A375 (cell line): Measurements from ENCODE around the gene LAMTOR4. TPM values are rescaled to one million over a fixed set of nuclear protein-coding genes. Genes with fewer than 3 reads are reported as not detected.

Experiments used
- total RNA-seq: library from RNA; depleted of rRNA; stranded (reverse); fragments of >200 nt; shearing (Covaris generic); gene quantifications from 2 replicates; pipeline ENCODE4 v1.2.3, GENCODE V29; 2014; rRNA removed

Gene LAMTOR4
- total RNA-seq = 172 and 196 TPM in 2 replicates

DNA sequence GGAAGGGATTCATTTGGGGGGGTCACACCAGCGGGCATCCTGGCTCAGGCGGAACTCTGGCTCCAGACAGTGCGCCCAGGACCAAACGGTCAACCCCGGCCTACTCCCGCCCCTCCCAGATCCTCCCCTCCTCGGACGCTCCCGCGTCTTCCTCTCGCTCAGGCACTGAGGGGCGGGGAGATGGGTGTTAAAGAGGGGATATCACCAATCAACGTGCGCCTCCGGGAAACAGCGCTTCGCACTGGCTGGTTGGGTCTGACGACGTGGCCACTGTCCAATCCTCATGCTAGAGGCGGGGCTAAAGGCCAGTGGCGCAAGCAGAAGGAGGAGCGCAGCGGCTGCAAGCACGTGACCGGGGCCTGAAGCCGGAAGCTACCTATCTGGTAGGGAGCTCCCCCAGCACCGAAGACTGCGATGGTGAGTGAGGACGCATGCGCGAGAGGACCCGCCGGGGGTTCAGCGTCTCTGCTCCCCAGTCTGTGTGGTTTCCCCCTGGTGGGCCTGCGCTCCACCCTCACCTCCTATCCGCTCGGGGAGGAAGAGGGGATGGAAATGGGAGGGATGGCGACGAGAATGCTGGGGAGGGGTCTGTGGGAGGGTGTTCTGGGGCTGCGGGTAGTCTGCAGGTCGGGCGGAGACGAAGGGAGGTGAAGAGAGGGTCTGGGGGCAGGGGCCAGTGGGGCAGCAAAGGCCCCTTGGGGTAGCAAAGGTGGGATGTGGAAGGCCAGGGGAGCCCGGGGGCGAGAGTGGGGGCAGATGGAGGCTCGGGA is at the start of gene LAMTOR4:
LAMTOR4 (plus strand) TSS at position 360 of the 770 bp plus-strand sequence; CDS start at position 415, 55 bp downstream.

DNA sequence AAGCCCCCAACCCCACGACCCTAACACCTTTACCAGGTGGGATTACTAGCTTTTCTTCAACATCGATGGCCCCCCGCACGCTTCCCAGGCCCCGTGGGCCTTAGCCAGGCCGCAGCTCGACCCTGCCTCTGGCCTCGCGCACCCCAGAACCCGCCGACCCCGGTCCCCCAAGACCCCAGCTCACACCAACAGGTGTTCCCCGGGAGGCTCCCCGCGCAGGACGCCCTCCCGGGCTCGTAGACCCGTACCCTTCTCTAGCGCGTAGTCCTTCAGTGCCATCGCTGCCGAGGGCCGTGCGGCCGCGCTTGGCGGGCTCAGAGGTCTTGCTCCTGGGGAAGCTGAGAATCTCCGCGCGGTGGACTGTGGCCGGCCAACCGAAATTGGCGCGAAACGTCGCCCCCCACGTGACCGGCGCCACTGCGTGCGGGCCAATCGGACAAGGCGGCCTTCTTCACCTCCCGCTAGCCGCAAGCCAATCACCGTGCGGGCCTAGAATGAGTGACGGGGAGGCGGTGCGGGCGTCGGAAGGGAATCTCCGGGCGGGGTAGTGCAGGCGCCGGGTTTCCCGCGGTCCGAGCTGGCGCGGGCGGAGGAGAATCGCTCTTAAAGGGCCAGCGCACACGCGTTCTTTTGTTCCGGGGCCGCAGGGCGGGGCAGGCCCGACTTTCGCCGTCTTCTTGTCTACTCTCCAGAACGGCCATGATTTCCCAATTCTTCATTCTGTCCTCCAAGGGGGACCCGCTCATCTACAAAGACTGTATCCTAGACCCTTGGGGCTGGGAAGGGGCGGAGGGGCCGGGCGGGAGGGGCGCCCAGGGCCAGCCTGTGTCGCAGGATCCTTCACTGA is 47.5 kb upstream of the LAMTOR4 start, which contains the start of the genes AP4M1 and MCM7:
AP4M1 (plus strand) TSS at position 628 of the 847 bp plus-strand sequence; CDS start at position 700, 72 bp downstream.
MCM7 (minus strand) TSS at position 382 of the 847 bp plus-strand sequence; CDS start at position 279, 103 bp downstream.

DNA sequence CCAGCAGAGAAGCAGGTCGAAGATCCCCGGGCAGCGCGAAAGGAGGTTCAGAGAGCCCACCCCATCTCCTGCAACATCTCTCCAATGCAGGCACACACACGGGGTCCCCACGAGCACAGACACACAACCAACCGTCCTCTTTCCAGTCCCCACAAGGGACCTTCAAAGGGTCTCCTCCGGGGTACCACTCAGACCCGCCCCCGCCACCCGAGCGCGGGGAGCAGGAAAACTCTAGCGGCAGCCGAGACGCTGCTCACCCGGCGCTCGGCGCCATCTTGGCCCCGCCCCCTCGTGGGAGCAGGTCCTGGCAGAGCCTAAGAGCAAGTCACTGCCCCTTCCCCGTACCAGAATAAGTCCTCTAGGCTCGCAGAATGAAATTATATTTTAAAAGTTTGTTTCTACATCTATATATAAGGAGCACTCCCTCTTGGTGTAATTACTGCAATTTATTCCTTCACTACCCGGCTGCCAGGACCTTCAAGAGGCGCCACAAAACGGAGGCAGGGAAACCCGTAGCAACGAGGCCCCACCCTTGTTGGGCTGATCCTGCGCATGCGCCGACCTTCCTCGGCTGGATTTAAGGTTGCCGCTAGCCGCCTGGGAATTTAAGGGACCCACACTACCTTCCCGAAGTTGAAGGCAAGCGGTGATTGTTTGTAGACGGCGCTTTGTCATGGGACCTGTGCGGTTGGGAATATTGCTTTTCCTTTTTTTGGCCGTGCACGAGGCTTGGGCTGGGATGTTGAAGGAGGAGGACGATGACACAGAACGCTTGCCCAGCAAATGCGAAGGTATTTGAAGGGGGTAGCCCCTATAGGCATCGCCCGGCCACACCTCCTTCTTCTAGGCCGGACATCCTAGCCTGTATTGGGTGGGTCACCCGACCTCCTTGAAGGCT is 29.4 kb upstream of the LAMTOR4 start, which contains the start of the genes CNPY4 and TAF6:
CNPY4 (plus strand) TSS at position 563 of the 898 bp plus-strand sequence; CDS start at position 674, 111 bp downstream.
TAF6 (minus strand) TSS at position 287 of the 898 bp plus-strand sequence. CDS start 5,149 bp downstream, outside the sequence.

DNA sequence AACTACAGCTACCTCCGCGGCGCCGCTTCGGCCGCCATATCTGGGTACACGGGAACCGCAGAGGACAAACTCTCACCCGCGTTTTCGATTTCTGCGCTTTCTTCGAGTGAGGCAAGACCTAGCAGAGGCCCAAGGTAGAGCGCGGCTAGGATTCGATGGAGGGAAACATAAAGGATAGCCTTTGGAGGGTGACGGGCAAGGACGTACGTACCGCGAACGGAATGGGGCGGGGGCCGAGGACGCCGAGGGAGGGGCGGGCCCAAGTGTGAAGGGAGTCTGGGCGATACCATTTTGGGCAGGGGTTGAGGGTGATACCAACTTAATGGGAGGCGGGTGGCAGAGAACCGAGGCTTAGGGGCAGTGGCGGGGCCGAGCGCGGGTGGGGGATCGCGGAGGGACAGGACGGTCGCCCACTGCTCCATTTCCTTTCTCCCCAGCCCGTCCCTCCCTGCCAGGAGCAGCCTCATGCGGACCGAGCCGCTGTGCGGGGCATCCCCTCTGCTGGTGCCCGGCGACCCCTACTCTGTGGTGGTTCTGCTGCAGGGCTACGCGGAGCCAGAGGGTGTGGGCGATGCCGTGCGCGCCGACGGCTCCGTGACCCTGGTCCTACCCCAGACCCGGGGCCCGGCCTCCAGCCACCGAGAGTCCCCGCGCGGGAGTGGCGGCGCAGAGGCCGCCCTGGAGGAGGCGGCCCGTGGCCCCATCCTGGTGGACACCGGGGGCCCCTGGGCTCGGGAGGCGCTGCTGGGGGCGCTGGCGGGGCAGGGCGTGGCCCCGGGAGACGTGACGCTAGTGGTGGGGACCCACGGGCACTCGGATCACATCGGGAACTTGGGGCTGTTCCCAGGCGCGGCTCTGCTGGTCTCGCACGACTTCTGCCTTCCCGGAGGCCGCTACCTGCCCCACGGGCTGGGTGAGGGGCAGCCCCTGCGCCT is 21.5 kb upstream of the LAMTOR4 start, which contains the start of gene MBLAC1:
MBLAC1 (plus strand) TSS at position 37 of the 935 bp plus-strand sequence; CDS start at position 466, 429 bp downstream.

DNA sequence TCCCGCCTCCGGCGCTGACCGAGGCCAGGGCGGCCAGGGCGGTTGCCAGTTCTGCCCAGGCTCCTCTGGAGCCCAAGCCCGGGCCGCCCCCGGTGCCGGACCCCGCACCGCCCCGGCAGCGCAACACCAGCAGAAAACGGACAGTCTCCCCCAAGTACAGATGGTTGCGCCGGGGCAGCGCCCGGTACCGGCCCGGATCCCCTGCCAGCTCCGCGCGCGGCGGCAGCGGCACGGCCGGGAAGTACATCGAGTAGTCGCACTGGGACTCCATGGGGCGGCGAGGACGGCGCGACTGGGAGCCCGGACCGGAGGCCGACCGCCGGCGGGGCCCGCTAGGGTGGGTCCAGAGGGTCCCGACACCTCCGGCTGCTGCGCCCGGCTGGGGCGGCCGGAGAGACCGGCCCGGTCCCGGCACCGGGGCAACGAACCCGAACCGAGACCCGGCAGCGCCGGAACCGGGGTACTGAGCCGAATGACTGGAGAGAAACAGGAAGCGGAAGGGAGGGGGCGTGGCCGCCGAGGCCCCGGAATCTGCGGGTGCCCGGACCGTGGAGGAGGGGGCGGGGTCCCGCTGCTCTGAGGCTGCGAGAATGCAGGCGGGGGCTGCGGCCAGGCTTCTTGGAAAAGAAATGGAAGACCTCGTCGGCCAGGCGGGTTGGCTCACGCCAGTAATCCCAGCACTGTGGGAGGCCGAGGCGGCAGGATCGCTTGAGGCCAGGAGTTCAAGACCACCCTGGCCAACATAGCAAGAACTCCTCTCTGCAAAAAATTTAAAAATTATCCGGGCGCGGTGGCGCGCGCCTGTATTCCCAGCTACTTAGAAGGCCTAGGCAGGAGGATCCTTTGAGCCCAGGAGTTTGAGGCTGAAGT is 9.7 kb downstream of the LAMTOR4 start, which contains the start of gene TRAPPC14:
TRAPPC14 (minus strand) TSS at position 495 of the 870 bp plus-strand sequence; CDS start at position 271, 224 bp downstream.

DNA sequence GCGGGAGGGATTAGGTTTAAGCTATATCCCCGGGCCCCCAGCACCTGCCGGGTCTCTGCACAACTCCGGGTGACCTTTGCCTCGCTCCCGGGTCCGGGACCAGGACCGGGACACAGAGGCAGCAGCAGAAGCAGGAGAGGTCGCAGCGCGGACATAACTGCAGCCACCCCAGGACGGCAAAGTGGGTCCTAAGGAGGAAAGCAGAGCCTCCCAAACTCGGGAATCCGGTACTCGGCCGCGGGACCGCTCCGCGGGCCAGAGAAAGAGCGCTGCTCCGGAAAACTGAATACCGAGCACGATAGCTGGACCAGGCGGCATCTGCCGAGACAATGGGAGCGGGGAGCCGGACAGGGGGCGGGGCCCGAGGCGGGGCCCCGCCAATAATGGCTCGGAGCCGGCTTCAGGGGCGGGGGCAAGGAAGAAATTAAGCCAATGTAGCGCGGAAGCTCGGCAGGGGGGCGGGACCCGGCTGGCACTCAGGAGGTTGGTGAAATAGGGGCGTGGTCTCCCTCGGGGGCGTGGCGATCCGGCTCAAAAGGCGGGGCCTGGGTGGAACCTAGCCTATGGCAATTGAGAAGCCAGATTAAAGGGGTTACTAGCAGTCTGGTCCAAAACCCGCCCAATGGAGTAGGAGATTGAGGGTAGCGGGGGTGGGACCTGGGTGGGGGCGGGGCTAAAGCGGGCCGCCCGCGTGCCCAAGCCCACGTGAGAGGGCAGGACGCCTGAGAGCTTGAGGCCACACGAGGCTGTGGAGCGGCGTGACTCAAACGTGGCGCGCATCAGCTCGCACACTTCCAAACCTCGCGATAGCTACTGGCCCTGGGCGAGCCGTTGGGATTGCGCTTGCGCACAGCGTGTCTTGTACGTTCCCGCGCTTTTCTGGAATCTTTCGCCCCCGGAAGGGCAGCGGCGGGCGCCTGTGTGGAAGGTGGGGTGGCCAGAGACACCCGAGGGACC is 28.6 kb downstream of the LAMTOR4 start, which contains the start of the genes GPC2 and STAG3:
GPC2 (minus strand) TSS at position 337 of the 957 bp plus-strand sequence; CDS start at position 155, 182 bp downstream.
STAG3 (plus strand) TSS at position 874 of the 957 bp plus-strand sequence. CDS start 2,639 bp downstream, outside the sequence.

Other genes with a start within 250 kb of the LAMTOR4 start
- gene TRIM4, start 229.4 kb upstream of the LAMTOR4 start, total RNA-seq = 23.1 and 23.5 TPM in 2 replicates
- 0.32 TPM in 1 of 2 replicates, not detected in the other for gene GJC3, start 219.3 kb upstream of the LAMTOR4 start, total RNA-seq
- gene AZGP1, start 172.9 kb upstream of the LAMTOR4 start, total RNA-seq = 24.6 and 29.4 TPM in 2 replicates
- 23.1 and 27.5 TPM in 2 replicates for gene ZKSCAN1, start 133.3 kb upstream of the LAMTOR4 start, total RNA-seq
- 11.2 and 14.6 TPM in 2 replicates for gene ZSCAN21, start 99.1 kb upstream of the LAMTOR4 start, total RNA-seq
- 28.2 and 28.8 TPM in 2 replicates for gene ZNF3, start 67.2 kb upstream of the LAMTOR4 start, total RNA-seq
- 98.4 and 100 TPM in 2 replicates for gene COPS6, start 59.9 kb upstream of the LAMTOR4 start, total RNA-seq
- gene MCM7, start 47.5 kb upstream of the LAMTOR4 start, total RNA-seq = 387 and 408 TPM in 2 replicates
- gene AP4M1, start 47.3 kb upstream of the LAMTOR4 start, total RNA-seq = 22.2 and 36.8 TPM in 2 replicates
- 37.5 and 39.6 TPM in 2 replicates for gene TAF6, start 29.6 kb upstream of the LAMTOR4 start, total RNA-seq
- gene CNPY4, start 29.3 kb upstream of the LAMTOR4 start, total RNA-seq = 17.3 and 20.6 TPM in 2 replicates
- gene MBLAC1, start 22.0 kb upstream of the LAMTOR4 start, total RNA-seq = 4.8 and 6.3 TPM in 2 replicates
- 17.1 and 26.5 TPM in 2 replicates for gene TRAPPC14, start 9.8 kb downstream of the LAMTOR4 start, total RNA-seq
- 1.6 and 2.2 TPM in 2 replicates for gene GAL3ST4, start 19.7 kb downstream of the LAMTOR4 start, total RNA-seq
- gene GPC2, start 28.5 kb downstream of the LAMTOR4 start, total RNA-seq = 0.72 and 1.2 TPM in 2 replicates
- 0.45 and 1.2 TPM in 2 replicates for gene STAG3, start 29.0 kb downstream of the LAMTOR4 start, total RNA-seq
- not detected in 2 replicates for gene PVRIG, start 71.0 kb downstream of the LAMTOR4 start, total RNA-seq
- not detected in 2 replicates for gene SPDYE3, start 158.8 kb downstream of the LAMTOR4 start, total RNA-seq
- gene PILRB, start 209.2 kb downstream of the LAMTOR4 start, total RNA-seq = 31.3 and 37.6 TPM in 2 replicates
- gene PILRA, start 224.6 kb downstream of the LAMTOR4 start, total RNA-seq = 0.24 and 0.45 TPM in 2 replicates